ENCODE measurements around the gene APBB2.
"Not testable (repeated sequence)": the region's sequence is repeated elsewhere in the genome, so short reads cannot be mapped to it uniquely, and the experiment has no call there.

Gene APBB2

GRCh38 chr4:40826821-40827220, 387.5 kb downstream of the APBB2 start:
- no peak for DNase-seq (ENCODE audit: low read depth in 3 of 3)

- DNase-seq (ENCODE audit: low read depth in 3 of 3): no peak
Observed at GRCh38 chr4:40825014-40825838, 389.1 kb downstream of the APBB2 start.

- DNase-seq (ENCODE audit: low read depth in 3 of 3): no peak
Observed at GRCh38 chr4:40822420-40823166, 391.7 kb downstream of the APBB2 start.

GRCh38 chr4:40820101-40820500, 394.2 kb downstream of the APBB2 start:
- no peak for DNase-seq (ENCODE audit: low read depth in 3 of 3)

- not testable (repeated sequence) for DNase-seq (ENCODE audit: low read depth in 3 of 3)
Observed at GRCh38 chr4:40817157-40817556, 397.2 kb downstream of the APBB2 start.

- no peak for DNase-seq (ENCODE audit: low read depth in 3 of 3)
Observed at GRCh38 chr4:40812856-40813255, 401.5 kb downstream of the APBB2 start.

GRCh38 chr4:40812386-40812785, 402.0 kb downstream of the APBB2 start:
- DNase-seq (ENCODE audit: low read depth in 3 of 3): no peak

GRCh38 chr4:40811956-40812355, 402.4 kb downstream of the APBB2 start:
- DNase-seq (ENCODE audit: low read depth in 3 of 3): no peak

- no peak for DNase-seq (ENCODE audit: low read depth in 3 of 3)
Observed at GRCh38 chr4:40808926-40809457, 405.4 kb downstream of the APBB2 start.

GRCh38 chr4:40804598-40804997, 409.7 kb downstream of the APBB2 start:
- DNase-seq (ENCODE audit: low read depth in 3 of 3): no peak

GRCh38 chr4:40800064-40800463, 414.3 kb downstream of the APBB2 start:
- no peak for DNase-seq (ENCODE audit: low read depth in 3 of 3)

GRCh38 chr4:40789771-40790170, 424.6 kb downstream of the APBB2 start:
- DNase-seq (ENCODE audit: low read depth in 3 of 3): no peak

- no peak for DNase-seq (ENCODE audit: low read depth in 3 of 3)
Observed at GRCh38 chr4:40789031-40789430, 425.3 kb downstream of the APBB2 start.

GRCh38 chr4:40788331-40788730, 426.0 kb downstream of the APBB2 start:
- no peak for DNase-seq (ENCODE audit: low read depth in 3 of 3)

GRCh38 chr4:40785727-40786126, 428.6 kb downstream of the APBB2 start:
- no peak for DNase-seq (ENCODE audit: low read depth in 3 of 3)

- DNase-seq (ENCODE audit: low read depth in 3 of 3): no peak
Observed at GRCh38 chr4:40782876-40783275, 431.5 kb downstream of the APBB2 start.

- DNase-seq (ENCODE audit: low read depth in 3 of 3): no peak
Observed at GRCh38 chr4:40778090-40778489, 436.3 kb downstream of the APBB2 start.

GRCh38 chr4:40769266-40769665, 445.1 kb downstream of the APBB2 start:
- no peak for DNase-seq (ENCODE audit: low read depth in 3 of 3)

GRCh38 chr4:40763228-40763716, 451.1 kb downstream of the APBB2 start:
- DNase-seq (ENCODE audit: low read depth in 3 of 3): no peak
